ENCODE results near the gene DPEP1. TPM values are rescaled to one million over a fixed set of nuclear protein-coding genes. Genes with fewer than 3 reads are reported as not detected.

Gene DPEP1
- total RNA-seq, 1 experiment from 2014 or later = 1.1 TPM

- no peaks in the 10 kb centered on the region for H3K36me3 ChIP-seq (ENCODE audit: control insufficient read depth in 1 of 2, insufficient read depth in 2 of 2, low read length in 2 of 2)
- H3K4me3 ChIP-seq (replicated peaks in 1 of 2; ENCODE audit: low read depth in 1 of 2, low read length in 2 of 2) = no peak overlapping the region
- H3K4me2 ChIP-seq (ENCODE audit: low read length) = peak overlapping the region; percentile 69
- no peak for DNase-seq (ENCODE audit: low read depth, low spot score)
- RAD21 ChIA-PET (ENCODE audit: low non-redundant PET in 1 of 2, low total read pairs in 2 of 2, uncharacterized antibody in 2 of 2, unreplicated experiment in 2 of 2) = no interaction called here
- H4K20me1 ChIP-seq (ENCODE audit: insufficient read depth) = no peaks in the 10 kb centered on the region
- intact Hi-C loops (cut with micrococcal nuclease) = no loop called here
- no TSS peak for BruUV-seq (replicated peaks)
- H3K27me3 ChIP-seq (ENCODE audit: insufficient read depth, low read length) = no peaks in the 10 kb centered on the region
- H3K9ac ChIP-seq (ENCODE audit: low read length) = no peak overlapping the region
- H3K9me3 ChIP-seq (ENCODE audit: control insufficient read depth in 1 of 2, insufficient read depth in 1 of 2, low read depth in 1 of 2, low read length in 2 of 2) = no peaks in the 10 kb centered on the region
- CTCF ChIA-PET = interaction anchor here (1.5 kb wide), 1 partner anchor 10 kb away, joined by 10 read pairs; no protein-coding TSS in a partner anchor
- H3K4me1 ChIP-seq (ENCODE audit: control insufficient read depth in 1 of 2, insufficient read depth in 2 of 2, low read length in 2 of 2) = peaks cover 15 to 34% of the 10 kb centered on the region in 2 experiments
- POLR2A ChIA-PET = no interaction called here
- H2AFZ ChIP-seq (ENCODE audit: low read depth, low read length, poor library complexity, severe bottlenecking) = peak overlapping the region; percentile 82
- H3K79me2 ChIP-seq (ENCODE audit: insufficient read depth, low read length) = no peaks in the 10 kb centered on the region
- no peak for ATAC-seq
- TF ChIP-seq POLR2AphosphoS5 (IDR thresholded peaks at IDR 0.05; ENCODE audit: low read depth, low read length) (no peak), YY1 (IDR thresholded peaks at IDR 0.05; ENCODE audit: extremely low read depth, insufficient replicate concordance, low read depth, low read length) (no peak), ZFX (IDR thresholded peaks at IDR 0.05) (no peak), TCF7L2 (IDR thresholded peaks at IDR 0.05; ENCODE audit: borderline replicate concordance, extremely low read depth, insufficient read depth, insufficient read length) (no peak)
- H3K27ac ChIP-seq (ENCODE audit: low read depth, low read length) = no peak overlapping the region
- H3K9me2 ChIP-seq (ENCODE audit: insufficient read depth) = no peaks in the 10 kb centered on the region
These were observed 3.4 kb upstream of the DPEP1 start for GRCh38 chr16:89610108-89610453.

GRCh38 chr16:89612415-89613166 lies 851 bp upstream of the DPEP1 start:
- Histone ChIP-seq H3K4me3 (replicated peaks in 1 of 2; ENCODE audit: low read depth in 1 of 2, low read length in 2 of 2) (no peak overlapping the region), H3K4me1 (ENCODE audit: control insufficient read depth in 1 of 2, insufficient read depth in 2 of 2, low read length in 2 of 2) (peaks cover 22 to 42% of the 10 kb centered on the region in 2 experiments), H3K79me2 (ENCODE audit: insufficient read depth, low read length) (no peaks in the 10 kb centered on the region), H3K36me3 (ENCODE audit: control insufficient read depth in 1 of 2, insufficient read depth in 2 of 2, low read length in 2 of 2) (no peaks in the 10 kb centered on the region), H3K27ac (ENCODE audit: low read depth, low read length) (no peak overlapping the region), H3K9me3 (ENCODE audit: control insufficient read depth in 1 of 2, insufficient read depth in 1 of 2, low read depth in 1 of 2, low read length in 2 of 2) (no peaks in the 10 kb centered on the region), H3K4me2 (ENCODE audit: low read length) (no peak overlapping the region), H2AFZ (ENCODE audit: low read depth, low read length, poor library complexity, severe bottlenecking) (no peak overlapping the region), H4K20me1 (ENCODE audit: insufficient read depth) (no peaks in the 10 kb centered on the region), H3K9me2 (ENCODE audit: insufficient read depth) (no peaks in the 10 kb centered on the region), H3K27me3 (ENCODE audit: insufficient read depth, low read length) (no peaks in the 10 kb centered on the region), H3K9ac (ENCODE audit: low read length) (no peak overlapping the region)
- RAD21 ChIA-PET (ENCODE audit: low non-redundant PET in 1 of 2, low total read pairs in 2 of 2, uncharacterized antibody in 2 of 2, unreplicated experiment in 2 of 2) = no interaction called here
- intact Hi-C loops (cut with micrococcal nuclease) = no loop called here
- DNase-seq (ENCODE audit: low read depth, low spot score) (no peak), ATAC-seq (no peak)
- no TSS peak for BruUV-seq (replicated peaks)
- CTCF ChIA-PET = interaction anchor here (1.1 kb wide), 1 partner anchor 11 kb away, joined by 4 read pairs; no protein-coding TSS in a partner anchor
- POLR2A ChIA-PET = no interaction called here
- TF ChIP-seq POLR2A (IDR thresholded peaks at IDR 0.05; ENCODE audit: borderline replicate concordance, extremely low read depth, insufficient read depth, insufficient read length) = no peak
- TF ChIP-seq EZH2 (IDR thresholded peaks at IDR 0.05) = no peak
- TF ChIP-seq ZFX (IDR thresholded peaks at IDR 0.05) = no peak
- TF ChIP-seq, protein P1, sequence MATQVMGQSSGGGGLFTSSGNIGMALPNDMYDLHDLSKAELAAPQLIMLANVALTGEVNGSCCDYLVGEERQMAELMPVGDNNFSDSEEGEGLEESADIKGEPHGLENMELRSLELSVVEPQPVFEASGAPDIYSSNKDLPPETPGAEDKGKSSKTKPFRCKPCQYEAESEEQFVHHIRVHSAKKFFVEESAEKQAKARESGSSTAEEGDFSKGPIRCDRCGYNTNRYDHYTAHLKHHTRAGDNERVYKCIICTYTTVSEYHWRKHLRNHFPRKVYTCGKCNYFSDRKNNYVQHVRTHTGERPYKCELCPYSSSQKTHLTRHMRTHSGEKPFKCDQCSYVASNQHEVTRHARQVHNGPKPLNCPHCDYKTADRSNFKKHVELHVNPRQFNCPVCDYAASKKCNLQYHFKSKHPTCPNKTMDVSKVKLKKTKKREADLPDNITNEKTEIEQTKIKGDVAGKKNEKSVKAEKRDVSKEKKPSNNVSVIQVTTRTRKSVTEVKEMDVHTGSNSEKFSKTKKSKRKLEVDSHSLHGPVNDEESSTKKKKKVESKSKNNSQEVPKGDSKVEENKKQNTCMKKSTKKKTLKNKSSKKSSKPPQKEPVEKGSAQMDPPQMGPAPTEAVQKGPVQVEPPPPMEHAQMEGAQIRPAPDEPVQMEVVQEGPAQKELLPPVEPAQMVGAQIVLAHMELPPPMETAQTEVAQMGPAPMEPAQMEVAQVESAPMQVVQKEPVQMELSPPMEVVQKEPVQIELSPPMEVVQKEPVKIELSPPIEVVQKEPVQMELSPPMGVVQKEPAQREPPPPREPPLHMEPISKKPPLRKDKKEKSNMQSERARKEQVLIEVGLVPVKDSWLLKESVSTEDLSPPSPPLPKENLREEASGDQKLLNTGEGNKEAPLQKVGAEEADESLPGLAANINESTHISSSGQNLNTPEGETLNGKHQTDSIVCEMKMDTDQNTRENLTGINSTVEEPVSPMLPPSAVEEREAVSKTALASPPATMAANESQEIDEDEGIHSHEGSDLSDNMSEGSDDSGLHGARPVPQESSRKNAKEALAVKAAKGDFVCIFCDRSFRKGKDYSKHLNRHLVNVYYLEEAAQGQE (IDR thresholded peaks at IDR 0.05; ENCODE audit: low read depth) = no peak
- no peak for TF ChIP-seq EZH2phosphoT487 (IDR thresholded peaks at IDR 0.05; ENCODE audit: borderline replicate concordance)
